Measurements from ENCODE around the gene GNAQ.

DNA sequence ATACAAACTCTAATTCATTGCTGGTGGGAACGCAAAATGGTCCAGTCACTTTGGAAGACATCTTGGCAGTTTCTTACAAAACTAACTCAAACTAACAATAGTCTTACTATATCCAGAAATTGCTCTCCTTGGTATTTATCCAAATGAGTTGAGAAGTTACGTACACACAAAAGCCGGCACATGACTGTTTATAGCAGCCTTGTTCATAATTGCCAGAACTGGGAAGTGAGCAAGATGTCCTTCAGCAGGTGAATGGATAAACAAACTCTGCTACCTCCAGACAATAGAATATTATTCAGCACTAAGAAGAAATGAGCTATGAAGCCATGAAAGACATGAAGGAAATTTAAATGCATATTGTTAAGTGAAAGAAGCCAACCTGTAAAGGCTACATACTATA, 17.9 kb upstream of the GNAQ start:
- TF ChIP-seq EZH2phosphoT487 (IDR thresholded peaks at IDR 0.05; ENCODE audit: borderline replicate concordance, low read length) (no peak), EZH2 (IDR thresholded peaks at IDR 0.05; ENCODE audit: low read length, unreplicated experiment) (no peak)
- TF ChIP-seq, protein P1, sequence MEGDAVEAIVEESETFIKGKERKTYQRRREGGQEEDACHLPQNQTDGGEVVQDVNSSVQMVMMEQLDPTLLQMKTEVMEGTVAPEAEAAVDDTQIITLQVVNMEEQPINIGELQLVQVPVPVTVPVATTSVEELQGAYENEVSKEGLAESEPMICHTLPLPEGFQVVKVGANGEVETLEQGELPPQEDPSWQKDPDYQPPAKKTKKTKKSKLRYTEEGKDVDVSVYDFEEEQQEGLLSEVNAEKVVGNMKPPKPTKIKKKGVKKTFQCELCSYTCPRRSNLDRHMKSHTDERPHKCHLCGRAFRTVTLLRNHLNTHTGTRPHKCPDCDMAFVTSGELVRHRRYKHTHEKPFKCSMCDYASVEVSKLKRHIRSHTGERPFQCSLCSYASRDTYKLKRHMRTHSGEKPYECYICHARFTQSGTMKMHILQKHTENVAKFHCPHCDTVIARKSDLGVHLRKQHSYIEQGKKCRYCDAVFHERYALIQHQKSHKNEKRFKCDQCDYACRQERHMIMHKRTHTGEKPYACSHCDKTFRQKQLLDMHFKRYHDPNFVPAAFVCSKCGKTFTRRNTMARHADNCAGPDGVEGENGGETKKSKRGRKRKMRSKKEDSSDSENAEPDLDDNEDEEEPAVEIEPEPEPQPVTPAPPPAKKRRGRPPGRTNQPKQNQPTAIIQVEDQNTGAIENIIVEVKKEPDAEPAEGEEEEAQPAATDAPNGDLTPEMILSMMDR (conservative IDR thresholded peaks at IDR 0.05; ENCODE audit: low read depth, low read length), result no peak
